GM21447 (cell line): Measurements from ENCODE around the gene IGFL2.
"Not testable (repeated sequence)": the region's sequence is repeated elsewhere in the genome, so short reads cannot be mapped to it uniquely, and the experiment has no call there.

Source experiments
- ATAC-seq: cut with Tn5 transposase; IDR thresholded peaks from one replicate; pipeline ENCODE4 v1.9.1; 2021; ENCODE audit not compliant: unreplicated experiment

IGFL2 gene

GRCh38 chr19:46186717-46187101, 38.7 kb downstream of the IGFL2 start:
- no peak for ATAC-seq

GRCh38 chr19:46189971-46190888, 42.2 kb downstream of the IGFL2 start:
- ATAC-seq, result no peak

GRCh38 chr19:46191356-46191755, 43.3 kb downstream of the IGFL2 start:
- ATAC-seq, result no peak

GRCh38 chr19:46191972-46192371, 43.9 kb downstream of the IGFL2 start:
- ATAC-seq, result no peak

GRCh38 chr19:46192626-46192991, 44.6 kb downstream of the IGFL2 start:
- not testable (repeated sequence) for ATAC-seq

- no peak for ATAC-seq
These were observed 45.1 kb downstream of the IGFL2 start for GRCh38 chr19:46192992-46193650.

- ATAC-seq, result no peak
These were observed 45.6 kb downstream of the IGFL2 start for GRCh38 chr19:46193678-46194077.

- no peak for ATAC-seq
These were observed 47.1 kb downstream of the IGFL2 start for GRCh38 chr19:46195104-46195503.

- not testable (repeated sequence) for ATAC-seq
These were observed 47.9 kb downstream of the IGFL2 start for GRCh38 chr19:46195919-46196318.

- no peak for ATAC-seq
These were observed 48.5 kb downstream of the IGFL2 start for GRCh38 chr19:46196410-46197124.

GRCh38 chr19:46197314-46198070, 49.5 kb downstream of the IGFL2 start:
- no peak for ATAC-seq

- ATAC-seq, result no peak
These were observed 50.7 kb downstream of the IGFL2 start for GRCh38 chr19:46198756-46199155.

- no peak for ATAC-seq
These were observed 53.6 kb downstream of the IGFL2 start for GRCh38 chr19:46201454-46202310.

- no peak for ATAC-seq
These were observed 54.4 kb downstream of the IGFL2 start for GRCh38 chr19:46202426-46202825.

- ATAC-seq, result no peak
These were observed 55.1 kb downstream of the IGFL2 start for GRCh38 chr19:46202872-46203860.

GRCh38 chr19:46204008-46204407, 56.0 kb downstream of the IGFL2 start:
- no peak for ATAC-seq

GRCh38 chr19:46205183-46205984, 57.3 kb downstream of the IGFL2 start:
- ATAC-seq, result no peak

GRCh38 chr19:46206176-46206575, 58.1 kb downstream of the IGFL2 start:
- ATAC-seq, result no peak
